Endothelial cell (in vitro differentiated cells): ENCODE measurements around the gene CTSO. TPM values are rescaled to one million over a fixed set of nuclear protein-coding genes. Genes with fewer than 3 reads are reported as not detected.

Source experiments
- DNase-seq: peaks from one replicate; pipeline ENCODE4 v3.0.0; 2021; ENCODE audit warnings: low spot score
- H3K27ac Mint-ChIP-seq: one replicate; pipeline ENCODE4 v1.8.0; 2021; ENCODE audit warnings: mixed read lengths, inconsistent platforms; ENCODE audit not compliant: unreplicated experiment
- H3K27me3 Mint-ChIP-seq: one replicate; pipeline ENCODE4 v1.8.0; 2021; ENCODE audit warnings: mild to moderate bottlenecking, moderate library complexity, mixed read lengths, inconsistent platforms; ENCODE audit not compliant: unreplicated experiment
- H3K36me3 Mint-ChIP-seq: one replicate; pipeline ENCODE4 v1.8.0; 2021; ENCODE audit warnings: mild to moderate bottlenecking, low read depth, mixed read lengths, inconsistent platforms; ENCODE audit not compliant: unreplicated experiment
- H3K4me1 Mint-ChIP-seq: one replicate; pipeline ENCODE4 v1.8.0; 2021; ENCODE audit warnings: mild to moderate bottlenecking, mixed read lengths, inconsistent platforms; ENCODE audit not compliant: unreplicated experiment
- H3K4me3 Mint-ChIP-seq: one replicate; pipeline ENCODE4 v1.8.0; 2021; ENCODE audit warnings: mild to moderate bottlenecking, mixed read lengths, inconsistent platforms; ENCODE audit not compliant: unreplicated experiment
- H3K9me3 Mint-ChIP-seq: one replicate; pipeline ENCODE4 v1.8.0; 2021; ENCODE audit warnings: mixed read lengths, inconsistent platforms; ENCODE audit not compliant: unreplicated experiment
- total RNA-seq: library from RNA; stranded (reverse); fragmentation: NEBNext Ultra II Directional; extraction: Animal tissue kit (Norgen Biotek cat#: 25700); gene quantifications from one replicate; pipeline ENCODE4 v1.2.1, GENCODE V29; 2021; ENCODE audit not compliant: unreplicated experiment
- TF ChIP-seq, protein P1 (sequence below): fragments of 200-600 bp; sonication (generic); IDR thresholded peaks from one replicate; pipeline ENCODE4 v1.5.0; 2021; ENCODE audit warnings: antibody characterized with exemption; ENCODE audit not compliant: unreplicated experiment

The CTSO gene
- total RNA-seq, 1 donor from 2014 or later: 3.5 TPM

DNA sequence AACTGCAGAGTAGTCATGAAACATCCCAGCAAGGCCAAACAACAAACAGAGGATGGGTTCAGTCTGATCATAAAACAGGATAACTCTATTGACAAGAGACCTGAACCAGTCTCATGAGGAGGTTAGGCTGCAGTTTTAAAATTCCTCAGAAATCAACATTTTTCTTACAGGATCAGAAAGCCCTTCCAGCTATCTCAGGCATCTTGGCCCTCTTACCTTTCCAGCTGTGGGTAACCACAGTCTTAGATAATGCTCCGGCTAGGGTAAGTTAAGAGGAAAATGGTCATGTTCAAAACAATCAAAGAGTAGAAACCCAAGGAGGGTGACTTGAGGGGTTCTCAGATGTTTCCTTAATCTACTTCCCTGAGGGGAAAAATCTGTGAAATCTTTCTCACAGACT is 5.1 kb downstream of the CTSO start:
- Mint-ChIP-seq H3K27ac (no peak overlapping the region), H3K4me3 (no peak overlapping the region), H3K9me3 (no peaks in the 10 kb centered on the region), H3K4me1 (peaks cover 6% of the 10 kb centered on the region), H3K27me3 (peaks cover 3% of the 10 kb centered on the region), H3K36me3 (no peaks in the 10 kb centered on the region)
- TF ChIP-seq, protein P1, sequence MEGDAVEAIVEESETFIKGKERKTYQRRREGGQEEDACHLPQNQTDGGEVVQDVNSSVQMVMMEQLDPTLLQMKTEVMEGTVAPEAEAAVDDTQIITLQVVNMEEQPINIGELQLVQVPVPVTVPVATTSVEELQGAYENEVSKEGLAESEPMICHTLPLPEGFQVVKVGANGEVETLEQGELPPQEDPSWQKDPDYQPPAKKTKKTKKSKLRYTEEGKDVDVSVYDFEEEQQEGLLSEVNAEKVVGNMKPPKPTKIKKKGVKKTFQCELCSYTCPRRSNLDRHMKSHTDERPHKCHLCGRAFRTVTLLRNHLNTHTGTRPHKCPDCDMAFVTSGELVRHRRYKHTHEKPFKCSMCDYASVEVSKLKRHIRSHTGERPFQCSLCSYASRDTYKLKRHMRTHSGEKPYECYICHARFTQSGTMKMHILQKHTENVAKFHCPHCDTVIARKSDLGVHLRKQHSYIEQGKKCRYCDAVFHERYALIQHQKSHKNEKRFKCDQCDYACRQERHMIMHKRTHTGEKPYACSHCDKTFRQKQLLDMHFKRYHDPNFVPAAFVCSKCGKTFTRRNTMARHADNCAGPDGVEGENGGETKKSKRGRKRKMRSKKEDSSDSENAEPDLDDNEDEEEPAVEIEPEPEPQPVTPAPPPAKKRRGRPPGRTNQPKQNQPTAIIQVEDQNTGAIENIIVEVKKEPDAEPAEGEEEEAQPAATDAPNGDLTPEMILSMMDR: no peak
- DNase-seq: no peak

DNA sequence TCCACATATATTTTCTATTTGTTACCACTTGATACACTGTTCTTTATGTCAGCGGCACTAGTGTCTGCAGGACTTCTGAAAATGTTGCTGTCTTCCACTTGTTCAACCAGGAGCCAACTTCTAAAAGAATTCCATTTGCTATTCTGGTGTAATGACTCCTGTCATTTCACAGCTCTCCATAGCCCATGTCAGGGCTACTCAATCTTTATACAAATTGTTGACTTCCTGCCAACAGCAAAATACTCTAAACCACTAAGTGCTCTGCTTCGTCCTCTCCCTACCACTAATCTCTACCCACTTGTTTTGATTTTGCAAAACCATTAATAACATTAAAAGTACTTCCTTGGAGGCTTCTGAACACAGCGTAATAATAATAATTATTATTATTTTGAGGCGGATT is 7.2 kb downstream of the CTSO start:
- no peak overlapping the region for H3K27ac Mint-ChIP-seq
- DNase-seq: no peak
- H3K27me3 Mint-ChIP-seq: no peaks in the 10 kb centered on the region

DNA sequence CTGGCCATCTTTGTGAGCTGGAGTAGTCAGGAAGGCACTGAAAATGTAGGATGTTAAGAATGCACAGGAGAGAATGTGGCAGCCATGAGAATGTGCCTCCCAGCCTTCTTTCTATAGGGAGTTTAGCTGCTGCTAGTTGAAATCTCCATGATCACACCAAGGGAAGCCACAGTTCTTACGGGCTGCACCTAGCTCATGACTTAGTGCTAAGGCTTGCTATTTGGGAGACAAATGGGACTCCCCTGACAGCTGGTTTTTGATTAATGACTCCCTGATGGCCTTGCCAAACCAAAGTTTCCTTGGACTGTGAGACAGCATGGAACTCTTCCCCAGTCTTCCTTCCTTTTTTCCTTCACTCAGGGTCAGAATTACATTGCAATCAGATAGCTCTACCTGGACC is 9.2 kb downstream of the CTSO start:
- Mint-ChIP-seq H3K36me3 (no peaks in the 10 kb centered on the region), H3K9me3 (no peaks in the 10 kb centered on the region), H3K4me1 (no peaks in the 10 kb centered on the region)

More for the DNA sequence above, 7.2 kb downstream of the CTSO start:
- TF ChIP-seq, protein P1: no peak
- Mint-ChIP-seq H3K9me3 (no peaks in the 10 kb centered on the region), H3K36me3 (no peaks in the 10 kb centered on the region), H3K4me1 (no peaks in the 10 kb centered on the region), H3K4me3 (no peak overlapping the region)

DNA sequence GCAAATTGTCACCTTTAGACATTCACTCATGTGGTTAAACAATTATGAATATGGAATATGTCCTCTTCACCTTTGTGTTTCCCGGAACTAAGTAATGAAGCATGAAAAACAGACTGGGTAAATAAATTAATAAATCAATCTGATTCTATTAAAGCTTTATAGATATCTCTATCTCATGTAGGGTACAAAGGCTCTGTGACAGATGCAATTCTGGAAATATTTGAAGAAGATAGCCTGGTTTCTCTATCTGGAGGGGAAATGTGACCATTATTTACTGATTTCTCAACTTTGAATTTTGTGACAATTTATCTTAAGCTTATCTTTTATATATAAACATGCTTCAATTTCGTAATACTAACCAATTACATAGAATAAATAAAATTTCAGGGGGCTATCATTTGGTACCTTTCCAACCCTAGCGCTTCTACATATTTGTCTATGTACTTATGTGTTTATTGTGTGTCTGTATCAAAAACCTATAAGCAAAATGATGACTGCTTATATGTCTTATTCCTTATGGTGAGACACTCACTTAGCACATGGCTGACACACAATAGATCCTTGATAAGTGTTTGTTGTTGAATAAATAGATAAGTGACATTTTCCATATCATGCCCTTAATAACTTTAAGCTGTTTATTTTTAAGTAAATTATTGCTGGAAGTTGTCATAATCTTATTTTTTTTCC is 9.9 kb downstream of the CTSO start:
- Mint-ChIP-seq H3K27me3 (no peaks in the 10 kb centered on the region), H3K4me1 (no peaks in the 10 kb centered on the region), H3K9me3 (no peaks in the 10 kb centered on the region), H3K36me3 (no peaks in the 10 kb centered on the region), H3K27ac (no peak overlapping the region), H3K4me3 (no peak overlapping the region)
- TF ChIP-seq, protein P1: no peak
- no peak for DNase-seq

More for the DNA sequence above, 9.2 kb downstream of the CTSO start:
- H3K4me3 Mint-ChIP-seq: no peak overlapping the region
- DNase-seq: no peak
- TF ChIP-seq, protein P1: no peak
- no peaks in the 10 kb centered on the region for H3K27me3 Mint-ChIP-seq
- no peak overlapping the region for H3K27ac Mint-ChIP-seq

DNA sequence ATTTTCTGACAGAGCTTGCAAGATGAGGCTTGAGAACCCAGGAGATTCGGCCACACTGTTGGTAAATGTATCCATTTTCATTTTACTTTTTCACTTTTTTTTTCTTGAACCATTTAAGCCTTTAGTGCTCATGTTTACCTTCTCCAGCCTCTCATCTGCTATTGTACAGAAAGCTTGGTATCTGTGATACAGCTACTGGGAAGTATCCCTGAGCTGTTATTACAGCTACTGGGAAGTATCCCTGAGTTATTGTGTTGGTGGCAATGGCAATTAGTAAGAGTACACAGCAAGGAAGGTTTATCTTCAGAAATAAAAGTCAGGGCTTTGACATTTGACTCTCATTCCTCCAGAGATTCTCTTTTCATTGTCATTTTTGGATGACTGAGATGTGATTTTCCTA is 11.8 kb downstream of the CTSO start:
- DNase-seq: no peak
- no peaks in the 10 kb centered on the region for H3K4me1 Mint-ChIP-seq
- H3K4me3 Mint-ChIP-seq: no peak overlapping the region
- no peaks in the 10 kb centered on the region for H3K36me3 Mint-ChIP-seq
- no peaks in the 10 kb centered on the region for H3K27me3 Mint-ChIP-seq
- no peaks in the 10 kb centered on the region for H3K9me3 Mint-ChIP-seq
- TF ChIP-seq, protein P1: no peak
- H3K27ac Mint-ChIP-seq: no peak overlapping the region
